ENCODE results near the gene GPR141.

DNA sequence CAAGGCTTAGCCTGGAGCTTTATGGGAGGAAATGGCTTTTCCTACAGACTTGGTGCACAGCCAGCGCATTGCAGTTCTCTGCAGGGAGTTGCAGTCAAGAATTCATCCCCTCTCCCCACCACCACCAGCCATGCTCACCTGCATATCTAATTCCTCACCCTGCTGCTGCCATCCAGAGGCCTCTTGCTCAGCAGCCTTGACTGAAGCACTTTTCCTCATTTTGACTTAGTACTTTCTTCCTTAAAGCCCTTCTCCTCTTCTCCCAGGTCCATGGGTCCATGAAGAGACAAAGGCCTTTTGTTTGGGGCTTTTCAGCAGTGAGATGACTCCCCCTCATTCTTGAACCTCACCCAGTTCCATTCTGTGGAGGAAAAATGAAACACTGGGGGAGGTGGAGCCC lies 39.7 kb upstream of the GPR141 start:
- TF ChIP-seq, protein P1, sequence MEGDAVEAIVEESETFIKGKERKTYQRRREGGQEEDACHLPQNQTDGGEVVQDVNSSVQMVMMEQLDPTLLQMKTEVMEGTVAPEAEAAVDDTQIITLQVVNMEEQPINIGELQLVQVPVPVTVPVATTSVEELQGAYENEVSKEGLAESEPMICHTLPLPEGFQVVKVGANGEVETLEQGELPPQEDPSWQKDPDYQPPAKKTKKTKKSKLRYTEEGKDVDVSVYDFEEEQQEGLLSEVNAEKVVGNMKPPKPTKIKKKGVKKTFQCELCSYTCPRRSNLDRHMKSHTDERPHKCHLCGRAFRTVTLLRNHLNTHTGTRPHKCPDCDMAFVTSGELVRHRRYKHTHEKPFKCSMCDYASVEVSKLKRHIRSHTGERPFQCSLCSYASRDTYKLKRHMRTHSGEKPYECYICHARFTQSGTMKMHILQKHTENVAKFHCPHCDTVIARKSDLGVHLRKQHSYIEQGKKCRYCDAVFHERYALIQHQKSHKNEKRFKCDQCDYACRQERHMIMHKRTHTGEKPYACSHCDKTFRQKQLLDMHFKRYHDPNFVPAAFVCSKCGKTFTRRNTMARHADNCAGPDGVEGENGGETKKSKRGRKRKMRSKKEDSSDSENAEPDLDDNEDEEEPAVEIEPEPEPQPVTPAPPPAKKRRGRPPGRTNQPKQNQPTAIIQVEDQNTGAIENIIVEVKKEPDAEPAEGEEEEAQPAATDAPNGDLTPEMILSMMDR (IDR thresholded peaks at IDR 0.05; ENCODE audit: low read length), result no peak
- TF ChIP-seq EZH2 (IDR thresholded peaks at IDR 0.05; ENCODE audit: borderline replicate concordance, low read length), result no peak

All from OCI-LY1 (cell line).